A673 (cell line): ENCODE results near the gene OR51E2. TPM values are rescaled to one million over a fixed set of nuclear protein-coding genes. Genes with fewer than 3 reads are reported as not detected.

Experiments
- BruUV-seq: library from RNA; stranded (reverse); fragments of 400-500 nt; replicated peaks from 2 replicates; lab custom pipeline; 2021; lab: Mats Ljungman, UMichigan
- CTCF ChIA-PET: fragments of 300-600 bp; sonication (Branson Sonifier 250); formaldehyde crosslinking; loops from one replicate; lab custom pipeline; 2022; ENCODE audit warnings: antibody characterized with exemption; lab: Charles Lee
- POLR2A ChIA-PET: fragments of 300-600 bp; sonication (Branson Sonifier 250); formaldehyde crosslinking; loops from one replicate; lab custom pipeline; 2022; ENCODE audit warnings: antibody characterized with exemption; ENCODE audit not compliant: low non-redundant PET; lab: Charles Lee
- DNase-seq: peaks from one replicate; pipeline ENCODE4 v3.0.0-alpha.2; 2015; ENCODE audit warnings: low spot score
- H3K27ac ChIP-seq: fragments of 200-600 bp; sonication (generic); 2 replicates; pipeline ENCODE4 v1.5.1; 2016; ENCODE audit warnings: mixed run types, low read depth, mild to moderate bottlenecking, mixed read lengths, antibody characterized with exemption, low read length; ENCODE audit not compliant: poor library complexity, severe bottlenecking
- H3K27me3 ChIP-seq: fragments of 200-600 bp; sonication (generic); replicated peaks from 2 replicates; pipeline ENCODE4 v1.6.1; 2017; ENCODE audit warnings: mixed run types, low read depth, mild to moderate bottlenecking, mixed read lengths, antibody characterized with exemption, low read length; ENCODE audit not compliant: insufficient read depth, poor library complexity
- H3K36me3 ChIP-seq: fragments of 200-600 bp; sonication (generic); 2 replicates; pipeline ENCODE4 v1.6.1; 2016; ENCODE audit warnings: mixed run types, mild to moderate bottlenecking, mixed read lengths, antibody characterized with exemption, low read length; ENCODE audit not compliant: insufficient read depth, poor library complexity, severe bottlenecking
- H3K4me1 ChIP-seq: fragments of 200-600 bp; sonication (generic); 2 replicates; pipeline ENCODE4 v1.6.1; 2017; ENCODE audit warnings: mixed run types, mild to moderate bottlenecking, mixed read lengths, antibody characterized with exemption, low read length; ENCODE audit not compliant: insufficient read depth, poor library complexity, severe bottlenecking
- H3K4me3 ChIP-seq: fragments of 200-600 bp; sonication (generic); 2 replicates; pipeline ENCODE4 v1.5.1; 2016; ENCODE audit warnings: low read depth, mixed run types, mild to moderate bottlenecking, mixed read lengths, low read length; ENCODE audit not compliant: poor library complexity, severe bottlenecking
- H3K9me3 ChIP-seq: fragments of 200-600 bp; sonication (generic); 2 replicates; pipeline ENCODE4 v1.6.1; 2016; ENCODE audit warnings: mixed run types, low read depth, mild to moderate bottlenecking, mixed read lengths, antibody characterized with exemption, low read length; ENCODE audit not compliant: poor library complexity, severe bottlenecking
- CTCF ChIP-seq: fragments of 300-800, 200-600 bp; sonication (generic); conservative IDR thresholded peaks from 2 replicates; pipeline ENCODE4 v1.5.1; 2017; ENCODE audit warnings: low read depth, mild to moderate bottlenecking, antibody characterized with exemption, low read length, moderate library complexity, mixed read lengths
- EZH2 ChIP-seq: fragments of 200-600 bp; sonication (generic); IDR thresholded peaks from 2 replicates; pipeline ENCODE4 v1.6.1; 2017; ENCODE audit warnings: borderline replicate concordance, low read depth, mild to moderate bottlenecking, mixed read lengths, antibody characterized with exemption, low read length; ENCODE audit not compliant: poor library complexity, severe bottlenecking
- intact Hi-C: fragments of 100-400 bp; cut with micrococcal nuclease; formaldehyde crosslinking; loops from one replicate; pipeline ENCODE4 v1.10.0; 2022; ENCODE audit not compliant: unreplicated experiment
- total RNA-seq: library from RNA; stranded (reverse); gene quantifications from 2 replicates; pipeline ENCODE4 v1.2.3, GENCODE V29; 2021

OR51E2 gene
- total RNA-seq, 1 experiment from 2014 or later: not detected

- Histone ChIP-seq H3K4me3 (no peak overlapping the region), H3K9me3 (no peaks in the 10 kb centered on the region), H3K4me1 (no peaks in the 10 kb centered on the region), H3K36me3 (no peaks in the 10 kb centered on the region), H3K27ac (no peak overlapping the region), H3K27me3 (no peaks in the 10 kb centered on the region)
- intact Hi-C loops: no loop called here
- no peak for DNase-seq
- CTCF ChIA-PET: no interaction called here
- POLR2A ChIA-PET: no interaction called here
- no TSS peak for BruUV-seq
- TF ChIP-seq EZH2 (no peak), CTCF (no peak)
Measured at GRCh38 chr11:4658629-4659445, 38.8 kb downstream of the OR51E2 start.

GRCh38 chr11:4654635-4655369 lies 42.9 kb downstream of the OR51E2 start:
- Histone ChIP-seq H3K27me3 (no peaks in the 10 kb centered on the region), H3K4me3 (no peak overlapping the region), H3K4me1 (no peaks in the 10 kb centered on the region), H3K9me3 (no peaks in the 10 kb centered on the region), H3K27ac (no peak overlapping the region), H3K36me3 (no peaks in the 10 kb centered on the region)
- no peak for TF ChIP-seq EZH2
- intact Hi-C loops: no loop called here
- no peak for DNase-seq
- POLR2A ChIA-PET: no interaction called here
- CTCF ChIA-PET: no interaction called here
- BruUV-seq: no TSS peak

GRCh38 chr11:4647766-4648165 lies 49.9 kb downstream of the OR51E2 start:
- Histone ChIP-seq H3K4me1 (no peaks in the 10 kb centered on the region), H3K36me3 (no peaks in the 10 kb centered on the region), H3K27me3 (no peaks in the 10 kb centered on the region), H3K9me3 (no peaks in the 10 kb centered on the region), H3K27ac (no peak overlapping the region), H3K4me3 (no peak overlapping the region)
- POLR2A ChIA-PET: no interaction called here
- intact Hi-C loops: no loop called here
- CTCF ChIA-PET: interaction anchor here (1.0 kb wide), 1 partner anchor 12 kb away, joined by 3 read pairs; no protein-coding TSS in a partner anchor
- no peak for DNase-seq
- BruUV-seq: no TSS peak
- TF ChIP-seq CTCF: no peak
- no peak for TF ChIP-seq EZH2
